Natural killer cell (primary cell): Measurements from ENCODE around the gene KNDC1. TPM values are rescaled to one million over a fixed set of nuclear protein-coding genes. Genes with fewer than 3 reads are reported as not detected.

Experiments used
- ATAC-seq, 3 donors: fragments of 150-1000 bp in 2 of 3; fragments of 200-7000 bp in 1 of 3; cut with Tn5 transposase; 1 replicate in 1 of 3; 2 replicates in 2 of 3; pipeline ENCODE4 v1.10.0; 2021; ENCODE audit warnings: mild to moderate bottlenecking in 2 of 3, moderate library complexity in 2 of 3
- DNase-seq, 2 donors: peaks; one replicate each; pipeline versions ENCODE4 v3.0.0 to v3.0.0-alpha.2; 2013 to 2021; ENCODE audit warnings: mixed read lengths in 1 of 2
- H3K27ac ChIP-seq: one replicate; pipeline ENCODE4 v1.5.1; 2013; ENCODE audit warnings: mild to moderate bottlenecking, low read length
- H3K27me3 ChIP-seq: one replicate; pipeline ENCODE4 v1.6.1; 2013; ENCODE audit warnings: low read length; ENCODE audit not compliant: control insufficient read depth, insufficient read depth
- H3K36me3 ChIP-seq: one replicate; pipeline ENCODE4 v1.6.1; 2013; ENCODE audit warnings: low read length; ENCODE audit not compliant: control insufficient read depth, insufficient read depth
- H3K4me1 ChIP-seq: one replicate; pipeline ENCODE4 v1.6.1; 2013; ENCODE audit warnings: low read length; ENCODE audit not compliant: control insufficient read depth, insufficient read depth
- H3K4me3 ChIP-seq: one replicate; pipeline ENCODE4 v1.5.1; 2013; ENCODE audit warnings: low read length
- H3K9me3 ChIP-seq: one replicate; pipeline ENCODE4 v1.6.1; 2013; ENCODE audit warnings: low read length; ENCODE audit not compliant: control insufficient read depth, insufficient read depth
- H3K27ac Mint-ChIP-seq, 2 donors: one replicate each; pipeline ENCODE4 v1.8.0; 2022; ENCODE audit warnings: mild to moderate bottlenecking in 2 of 2, mixed read lengths in 2 of 2, moderate library complexity in 1 of 2
- H3K27me3 Mint-ChIP-seq, 2 donors: one replicate each; pipeline ENCODE4 v1.8.0; 2022; ENCODE audit warnings: low read depth in 2 of 2, mixed read lengths in 2 of 2
- H3K36me3 Mint-ChIP-seq: one replicate; pipeline ENCODE4 v1.8.0; 2022; ENCODE audit warnings: mixed read lengths
- H3K4me1 Mint-ChIP-seq, 2 donors: one replicate each; pipeline ENCODE4 v1.8.0; 2022; ENCODE audit warnings: mixed read lengths in 2 of 2
- H3K4me3 Mint-ChIP-seq: one replicate; pipeline ENCODE4 v1.8.0; 2022; ENCODE audit warnings: mild to moderate bottlenecking, moderate library complexity, mixed read lengths
- H3K9me3 Mint-ChIP-seq, 2 donors: one replicate each; pipeline ENCODE4 v1.8.0; 2022; ENCODE audit warnings: mixed read lengths in 2 of 2
- CTCF ChIP-seq: fragments of 200-600 bp; IDR thresholded peaks from one replicate; pipeline ENCODE4 v1.8.0; 2022; ENCODE audit warnings: antibody characterized with exemption
- WGBS: methylation state at CpG from one replicate; pipeline ENCODE4 v1.1.7; 2013; ENCODE audit warnings: missing lambda C conversion rate; ENCODE audit not compliant: insufficient coverage; 5-methylcytosine and 5-hydroxymethylcytosine counted together
- intact Hi-C: fragments of 100-400 bp; cut with micrococcal nuclease; formaldehyde crosslinking; loops from one replicate; pipeline ENCODE4 v1.14.2; 2022
- total RNA-seq, 4 donors: library from RNA; stranded (reverse); fragments of 120-200 nt in 1 of 4; gene quantifications; one replicate each; pipeline versions ENCODE4 v1.2.3 to v1.2.4, GENCODE V29; 2013 to 2022

KNDC1 gene
- total RNA-seq, 3 donors from 2014 or later (not counting 1 experiment from before 2014, with no cell fraction given) = 2.1 to 5.9 TPM; not detected in 1

GRCh38 chr10:133200621-133201031 lies 40.6 kb downstream of the KNDC1 start:
- no peak for ATAC-seq
- Histone ChIP-seq H3K4me1 (no peaks in the 10 kb centered on the region), H3K27me3 (no peaks in the 10 kb centered on the region), H3K27ac (no peak overlapping the region), H3K9me3 (no peaks in the 10 kb centered on the region), H3K4me3 (no peak overlapping the region), H3K36me3 (no peaks in the 10 kb centered on the region)
- intact Hi-C loops = no loop called here
- Mint-ChIP-seq H3K4me1 (no peaks in the 10 kb centered on the region), H3K4me3 (peak overlapping the region; percentile 25), H3K9me3 (no peaks in the 10 kb centered on the region), H3K27me3 (no peaks in the 10 kb centered on the region), H3K36me3 (no peaks in the 10 kb centered on the region), H3K27ac (no peak overlapping the region)
- TF ChIP-seq CTCF = no peak
- WGBS = 93% methylated on average over 15 of the region's 15 CpGs
- no peak for DNase-seq

GRCh38 chr10:133201151-133201947 lies 41.3 kb downstream of the KNDC1 start:
- Histone ChIP-seq H3K27me3 (no peaks in the 10 kb centered on the region), H3K9me3 (no peaks in the 10 kb centered on the region), H3K4me3 (no peak overlapping the region), H3K27ac (no peak overlapping the region), H3K36me3 (no peaks in the 10 kb centered on the region), H3K4me1 (no peaks in the 10 kb centered on the region)
- 90% methylated on average over 57 of the region's 57 CpGs for WGBS
- Mint-ChIP-seq H3K27ac (no peak overlapping the region), H3K27me3 (no peaks in the 10 kb centered on the region), H3K9me3 (no peaks in the 10 kb centered on the region), H3K36me3 (no peaks in the 10 kb centered on the region), H3K4me1 (no peaks in the 10 kb centered on the region), H3K4me3 (no peak overlapping the region)
- DNase-seq = no peak
- no peak for TF ChIP-seq CTCF
- no peak for ATAC-seq
- intact Hi-C loops = no loop called here

- no peaks in the 10 kb centered on the region for H3K9me3 Mint-ChIP-seq
- DNase-seq (no peak), ATAC-seq (no peak)
- H3K4me1 ChIP-seq = no peaks in the 10 kb centered on the region
- H3K36me3 Mint-ChIP-seq = no peaks in the 10 kb centered on the region
- 77% methylated on average over 29 of the region's 29 CpGs for WGBS
- H3K4me3 Mint-ChIP-seq = no peak overlapping the region
- no peak for TF ChIP-seq CTCF
- no peak overlapping the region for H3K27ac Mint-ChIP-seq
- H3K36me3 ChIP-seq = no peaks in the 10 kb centered on the region
- no peaks in the 10 kb centered on the region for H3K9me3 ChIP-seq
- no peak overlapping the region for H3K4me3 ChIP-seq
- no peak overlapping the region for H3K27ac ChIP-seq
- no peaks in the 10 kb centered on the region for H3K27me3 Mint-ChIP-seq
- H3K27me3 ChIP-seq = no peaks in the 10 kb centered on the region
- intact Hi-C loops = no loop called here
- no peaks in the 10 kb centered on the region for H3K4me1 Mint-ChIP-seq
These were observed 42.1 kb downstream of the KNDC1 start for GRCh38 chr10:133201948-133202725.
